ENCODE results near the gene ASAP3.

GRCh38 chr1:23452011-23452411, 32.0 kb downstream of the ASAP3 start:
- TF ChIP-seq EZH2 (IDR thresholded peaks at IDR 0.05) (no peak), POLR2AphosphoS5 (IDR thresholded peaks at IDR 0.05; ENCODE audit: borderline replicate concordance, low read depth, low read length) (no peak), FOXP2 (optimal IDR thresholded peaks at IDR 0.05; ENCODE audit: control extremely low read depth, extremely low read length, insufficient read depth) (no peak)

All from SK-N-MC (cell line).